Measurements from ENCODE around the gene TBL1X.

TBL1X gene

GRCh38 chrX:9757366-9757765 is 292.5 kb downstream of the TBL1X start:
- TF ChIP-seq, protein P1, sequence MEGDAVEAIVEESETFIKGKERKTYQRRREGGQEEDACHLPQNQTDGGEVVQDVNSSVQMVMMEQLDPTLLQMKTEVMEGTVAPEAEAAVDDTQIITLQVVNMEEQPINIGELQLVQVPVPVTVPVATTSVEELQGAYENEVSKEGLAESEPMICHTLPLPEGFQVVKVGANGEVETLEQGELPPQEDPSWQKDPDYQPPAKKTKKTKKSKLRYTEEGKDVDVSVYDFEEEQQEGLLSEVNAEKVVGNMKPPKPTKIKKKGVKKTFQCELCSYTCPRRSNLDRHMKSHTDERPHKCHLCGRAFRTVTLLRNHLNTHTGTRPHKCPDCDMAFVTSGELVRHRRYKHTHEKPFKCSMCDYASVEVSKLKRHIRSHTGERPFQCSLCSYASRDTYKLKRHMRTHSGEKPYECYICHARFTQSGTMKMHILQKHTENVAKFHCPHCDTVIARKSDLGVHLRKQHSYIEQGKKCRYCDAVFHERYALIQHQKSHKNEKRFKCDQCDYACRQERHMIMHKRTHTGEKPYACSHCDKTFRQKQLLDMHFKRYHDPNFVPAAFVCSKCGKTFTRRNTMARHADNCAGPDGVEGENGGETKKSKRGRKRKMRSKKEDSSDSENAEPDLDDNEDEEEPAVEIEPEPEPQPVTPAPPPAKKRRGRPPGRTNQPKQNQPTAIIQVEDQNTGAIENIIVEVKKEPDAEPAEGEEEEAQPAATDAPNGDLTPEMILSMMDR (IDR thresholded peaks at IDR 0.05) = no peak
- no peaks in the 10 kb centered on the region for H3K4me1 ChIP-seq (ENCODE audit: control insufficient read depth in 1 of 2, insufficient read depth in 1 of 2, low read depth in 1 of 2, low read length in 1 of 2)

DNA sequence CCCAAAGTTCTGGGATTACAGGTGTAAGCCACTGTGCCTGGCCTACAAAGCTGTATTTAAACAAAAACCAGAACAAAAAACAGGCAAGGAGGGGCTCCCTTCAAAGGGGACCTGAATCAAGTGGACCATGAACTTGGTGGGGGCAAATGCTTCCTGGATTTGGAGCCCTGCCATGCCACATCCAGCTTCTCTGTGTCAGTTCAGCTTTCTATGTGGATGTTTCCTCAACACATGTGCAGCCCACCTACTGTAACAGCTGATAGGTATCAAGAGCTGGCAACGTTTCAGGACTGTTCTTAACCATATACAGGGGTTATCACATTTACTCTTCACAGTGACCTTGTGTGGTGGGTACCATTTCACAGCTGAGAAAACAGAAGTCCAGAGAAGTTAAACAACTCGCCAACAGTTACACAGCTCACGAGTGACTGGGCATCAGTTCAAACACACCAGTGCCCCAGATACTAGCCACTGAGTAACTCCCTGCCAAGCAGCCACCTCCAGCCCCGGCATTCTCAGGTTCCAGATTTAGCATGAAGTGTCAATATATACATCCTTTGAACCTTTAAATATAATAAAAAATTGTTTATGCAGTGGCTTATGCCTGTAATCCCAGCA is 293.3 kb downstream of the TBL1X start:
- H3K9me3 ChIP-seq = no peaks in the 10 kb centered on the region
- H3K27me3 ChIP-seq = peaks cover 4% of the 10 kb centered on the region
- no peaks in the 10 kb centered on the region for H3K4me1 ChIP-seq (ENCODE audit: control insufficient read depth in 1 of 2, insufficient read depth in 1 of 2, low read depth in 1 of 2, low read length in 1 of 2)
- H3K27ac ChIP-seq = no peak overlapping the region
- no peak overlapping the region for H3K4me3 ChIP-seq (ENCODE audit: low read depth in 1 of 2, low read length in 1 of 2)
- no peaks in the 10 kb centered on the region for H3K36me3 ChIP-seq
- TF ChIP-seq, protein P1 (IDR thresholded peaks at IDR 0.05) = no peak

More at GRCh38 chrX:9757366-9757765, 292.5 kb downstream of the TBL1X start:
- no peaks in the 10 kb centered on the region for H3K9me3 ChIP-seq
- H3K27me3 ChIP-seq = no peaks in the 10 kb centered on the region
- no peaks in the 10 kb centered on the region for H3K36me3 ChIP-seq
- H3K4me3 ChIP-seq (ENCODE audit: low read depth in 1 of 2, low read length in 1 of 2) = no peak overlapping the region
- H3K27ac ChIP-seq = no peak overlapping the region

DNA sequence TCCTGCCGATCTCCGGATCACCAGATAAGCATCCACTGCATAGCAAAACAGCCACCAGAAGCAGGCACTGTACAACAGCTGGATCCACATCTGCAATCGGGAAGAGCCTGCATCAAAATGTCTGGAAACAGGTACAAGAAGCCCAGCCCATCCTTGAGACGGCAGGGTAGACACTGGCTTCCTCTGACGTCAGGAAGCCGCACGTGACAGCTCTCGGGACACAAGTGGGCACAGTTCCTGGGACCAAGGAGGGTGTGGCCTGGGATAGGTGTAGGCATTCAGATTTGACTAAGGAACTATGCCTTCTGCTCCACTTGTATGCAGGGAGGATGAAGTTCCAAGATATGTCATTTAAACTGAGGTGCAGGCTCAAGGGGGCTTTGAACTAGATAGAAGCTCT is 294.5 kb downstream of the TBL1X start:
- H3K27me3 ChIP-seq = peaks cover 16% of the 10 kb centered on the region
- H3K36me3 ChIP-seq = no peaks in the 10 kb centered on the region
- no peak overlapping the region for H3K27ac ChIP-seq
- TF ChIP-seq, protein P1 (IDR thresholded peaks at IDR 0.05) = no peak
- no peaks in the 10 kb centered on the region for H3K9me3 ChIP-seq
- H3K4me3 ChIP-seq (ENCODE audit: low read depth in 1 of 2, low read length in 1 of 2) = no peak overlapping the region
- no peaks in the 10 kb centered on the region for H3K4me1 ChIP-seq (ENCODE audit: control insufficient read depth in 1 of 2, insufficient read depth in 1 of 2, low read depth in 1 of 2, low read length in 1 of 2)

GRCh38 chrX:9765072-9765736 is 300.3 kb downstream of the TBL1X start:
- H3K4me1 ChIP-seq (ENCODE audit: control insufficient read depth in 1 of 2, insufficient read depth in 1 of 2, low read depth in 1 of 2, low read length in 1 of 2) = no peaks in the 10 kb centered on the region
- no peaks in the 10 kb centered on the region for H3K36me3 ChIP-seq
- peaks cover 49% of the 10 kb centered on the region for H3K27me3 ChIP-seq
- no peak overlapping the region for H3K27ac ChIP-seq
- H3K4me3 ChIP-seq (ENCODE audit: low read depth in 1 of 2, low read length in 1 of 2) = no peak overlapping the region
- TF ChIP-seq, protein P1 (IDR thresholded peaks at IDR 0.05) = no peak
- no peaks in the 10 kb centered on the region for H3K9me3 ChIP-seq

DNA sequence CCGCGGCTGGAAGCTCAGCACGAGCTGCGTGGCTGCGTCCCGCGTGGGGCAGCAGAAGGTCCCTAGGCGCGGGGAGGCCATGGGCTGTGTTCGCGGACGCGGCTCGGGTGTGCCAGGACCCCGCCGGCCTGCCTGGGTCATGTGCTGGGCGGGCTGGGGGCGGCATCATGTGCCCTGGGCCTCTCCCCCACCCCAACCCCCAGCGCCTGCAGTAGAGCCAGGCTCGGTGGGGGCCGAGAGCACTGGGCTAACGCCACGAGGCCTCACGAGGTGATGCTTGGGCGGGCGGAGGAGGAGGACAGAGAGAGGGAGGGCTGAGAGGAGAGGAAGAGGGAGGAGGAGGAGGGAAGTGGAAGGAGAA is 300.9 kb downstream of the TBL1X start, which contains the start of gene GPR143:
GPR143 (minus strand) TSS at position 111 of the 361 bp plus-strand sequence; CDS start at position 81, 30 bp downstream.
- no peak within 1 kb of the TSS for H3K4me3 ChIP-seq (ENCODE audit: low read depth in 1 of 2, low read length in 1 of 2)
- no peaks in the 10 kb centered on the region for H3K36me3 ChIP-seq

More for the DNA sequence above, 300.9 kb downstream of the TBL1X start, which contains the start of gene GPR143:
- peaks cover 49% of the 10 kb centered on the region for H3K27me3 ChIP-seq
- no peaks in the 10 kb centered on the region for H3K4me1 ChIP-seq (ENCODE audit: control insufficient read depth in 1 of 2, insufficient read depth in 1 of 2, low read depth in 1 of 2, low read length in 1 of 2)
- no peaks in the 10 kb centered on the region for H3K9me3 ChIP-seq
- TF ChIP-seq, protein P1 (IDR thresholded peaks at IDR 0.05) = no peak
- H3K27ac ChIP-seq = no peak within 1 kb of the TSS

Measured in neutrophil (primary cell).